ENCODE data around the gene TTC3. TPM values are rescaled to one million over a fixed set of nuclear protein-coding genes. Genes with fewer than 3 reads are reported as not detected.

The TTC3 gene
- total RNA-seq, 3 donors from 2014 or later, result 67.2 to 126 (median 98.1) TPM

DNA sequence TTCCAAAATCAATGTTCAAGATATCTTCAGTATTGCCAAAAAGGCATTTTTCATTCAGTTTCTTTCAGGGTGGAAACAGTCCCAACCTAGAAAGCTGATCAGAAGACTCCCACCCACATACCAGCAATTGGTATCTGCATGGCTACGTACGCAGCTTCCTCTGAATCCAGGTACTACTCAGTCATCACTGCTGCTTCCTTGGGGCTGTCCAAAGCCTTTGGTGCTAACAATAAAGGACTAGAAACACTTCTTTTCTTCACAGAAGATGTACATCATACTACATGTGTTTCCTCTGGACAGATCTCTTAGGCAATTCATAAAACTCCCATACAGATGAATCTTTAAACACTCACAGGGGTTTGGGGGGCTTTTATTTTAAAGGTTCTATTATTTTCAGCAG, 164.3 kb downstream of the TTC3 start:
- Histone ChIP-seq H3K9me3 (no peaks in the 10 kb centered on the region), H3K4me3 (no peak overlapping the region), H3K36me3 (ENCODE audit: low read depth) (no peaks in the 10 kb centered on the region), H3K4me1 (ENCODE audit: low read depth) (no peaks in the 10 kb centered on the region)
- ATAC-seq, result no peak
- no peak for DNase-seq
- TF ChIP-seq, protein P1, sequence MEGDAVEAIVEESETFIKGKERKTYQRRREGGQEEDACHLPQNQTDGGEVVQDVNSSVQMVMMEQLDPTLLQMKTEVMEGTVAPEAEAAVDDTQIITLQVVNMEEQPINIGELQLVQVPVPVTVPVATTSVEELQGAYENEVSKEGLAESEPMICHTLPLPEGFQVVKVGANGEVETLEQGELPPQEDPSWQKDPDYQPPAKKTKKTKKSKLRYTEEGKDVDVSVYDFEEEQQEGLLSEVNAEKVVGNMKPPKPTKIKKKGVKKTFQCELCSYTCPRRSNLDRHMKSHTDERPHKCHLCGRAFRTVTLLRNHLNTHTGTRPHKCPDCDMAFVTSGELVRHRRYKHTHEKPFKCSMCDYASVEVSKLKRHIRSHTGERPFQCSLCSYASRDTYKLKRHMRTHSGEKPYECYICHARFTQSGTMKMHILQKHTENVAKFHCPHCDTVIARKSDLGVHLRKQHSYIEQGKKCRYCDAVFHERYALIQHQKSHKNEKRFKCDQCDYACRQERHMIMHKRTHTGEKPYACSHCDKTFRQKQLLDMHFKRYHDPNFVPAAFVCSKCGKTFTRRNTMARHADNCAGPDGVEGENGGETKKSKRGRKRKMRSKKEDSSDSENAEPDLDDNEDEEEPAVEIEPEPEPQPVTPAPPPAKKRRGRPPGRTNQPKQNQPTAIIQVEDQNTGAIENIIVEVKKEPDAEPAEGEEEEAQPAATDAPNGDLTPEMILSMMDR (IDR thresholded peaks at IDR 0.05), result no peak
- intact Hi-C loops (cut with DNase I, micrococcal nuclease), result no loop called here

DNA sequence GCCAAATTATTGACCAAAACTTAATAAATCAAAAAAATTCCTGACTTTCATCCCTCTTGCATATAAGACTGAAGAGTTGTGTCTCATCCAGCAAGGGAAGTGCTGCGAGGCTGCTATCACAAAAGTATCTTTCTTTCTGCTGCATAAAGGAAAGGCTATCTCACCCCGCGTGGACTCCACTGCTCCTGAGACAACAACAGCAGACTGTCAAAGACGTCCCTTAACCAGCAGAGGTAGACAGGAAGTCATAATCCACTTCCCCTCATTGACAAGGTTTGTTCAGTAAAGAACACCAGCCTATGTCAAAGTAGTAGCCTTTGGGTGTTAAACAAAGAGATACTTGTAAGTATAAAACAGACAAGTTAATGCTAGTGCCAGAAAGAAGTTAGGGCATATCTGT, 164.7 kb downstream of the TTC3 start:
- intact Hi-C loops (cut with DNase I, micrococcal nuclease), result no loop called here
- Histone ChIP-seq H3K4me3 (no peak overlapping the region), H3K4me1 (ENCODE audit: low read depth) (no peaks in the 10 kb centered on the region), H3K36me3 (ENCODE audit: low read depth) (no peaks in the 10 kb centered on the region), H3K9me3 (no peaks in the 10 kb centered on the region)
- TF ChIP-seq, protein P1 (IDR thresholded peaks at IDR 0.05), result no peak
- ATAC-seq (no peak), DNase-seq (no peak)

DNA sequence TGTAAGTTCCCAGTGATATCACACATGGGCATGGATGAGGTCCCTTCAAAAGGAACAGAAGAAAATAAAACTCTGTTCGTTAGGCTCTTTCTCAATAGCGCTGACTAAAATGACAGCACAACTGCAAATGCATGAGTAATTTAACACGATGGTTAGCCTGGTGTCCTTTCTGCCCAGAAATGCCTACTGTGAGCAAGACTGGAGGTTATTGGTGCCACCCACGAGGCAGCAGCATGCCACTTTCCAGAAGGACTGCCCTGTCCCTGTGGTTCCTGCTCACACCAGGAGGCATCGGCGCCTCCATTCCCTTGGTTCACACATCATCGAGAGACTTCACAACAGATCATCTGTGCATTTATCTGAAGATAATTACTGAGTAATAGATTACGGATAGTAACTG, 167.9 kb downstream of the TTC3 start:
- ATAC-seq (no peak), DNase-seq (no peak)
- intact Hi-C loops (cut with DNase I, micrococcal nuclease), result no loop called here
- TF ChIP-seq, protein P1 (IDR thresholded peaks at IDR 0.05), result no peak
- H3K4me1 ChIP-seq (ENCODE audit: low read depth), result no peaks in the 10 kb centered on the region
- no peak overlapping the region for H3K4me3 ChIP-seq
- no peaks in the 10 kb centered on the region for H3K9me3 ChIP-seq
- no peaks in the 10 kb centered on the region for H3K36me3 ChIP-seq (ENCODE audit: low read depth)

DNA sequence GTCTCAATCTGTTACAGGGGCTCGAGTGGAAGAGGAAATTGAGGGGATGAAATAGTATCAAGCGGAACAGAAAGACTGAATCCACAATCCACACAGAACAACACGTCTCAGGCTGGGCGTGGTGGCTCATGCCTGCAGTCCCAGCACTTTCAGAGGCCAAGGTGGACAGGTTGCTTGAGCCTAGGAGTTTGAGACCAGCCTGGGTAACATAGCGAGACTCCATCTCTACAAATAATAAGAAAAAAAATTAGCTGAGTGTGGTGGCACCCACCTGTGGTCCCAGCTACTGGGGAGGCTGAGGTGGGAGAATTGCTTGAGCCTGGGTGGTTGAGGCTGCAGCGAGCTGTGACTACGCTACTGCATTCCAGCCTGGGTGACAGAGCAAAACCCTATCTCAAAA, 168.4 kb downstream of the TTC3 start:
- TF ChIP-seq, protein P1 (IDR thresholded peaks at IDR 0.05), result no peak
- H3K4me1 ChIP-seq (ENCODE audit: low read depth), result no peaks in the 10 kb centered on the region
- intact Hi-C loops (cut with DNase I, micrococcal nuclease), result no loop called here
- DNase-seq (no peak), ATAC-seq (no peak)
- H3K36me3 ChIP-seq (ENCODE audit: low read depth), result no peaks in the 10 kb centered on the region
- H3K4me3 ChIP-seq, result no peak overlapping the region
- H3K9me3 ChIP-seq, result no peaks in the 10 kb centered on the region

DNA sequence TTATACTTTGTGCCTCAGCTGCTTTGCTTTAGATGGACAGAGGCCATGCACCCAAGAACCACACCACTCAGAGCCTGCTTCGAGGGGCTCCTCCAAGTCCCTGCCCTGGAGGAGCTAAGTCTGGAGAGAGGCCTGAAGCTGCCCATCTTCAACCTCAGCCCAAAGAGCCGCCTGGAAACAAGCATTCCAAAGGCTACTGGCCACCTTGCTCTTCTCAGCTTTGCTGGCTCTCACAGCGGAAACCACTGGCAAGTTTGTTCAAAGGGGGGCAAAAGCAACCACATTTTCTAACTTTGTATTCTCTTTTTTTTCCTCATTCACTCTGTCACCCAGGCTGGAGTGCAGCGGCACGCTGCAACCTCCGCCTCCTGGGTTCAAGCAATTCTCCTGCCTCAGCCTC, 170.9 kb downstream of the TTC3 start:
- no peak for DNase-seq
- no peaks in the 10 kb centered on the region for H3K36me3 ChIP-seq (ENCODE audit: low read depth)
- TF ChIP-seq, protein P1 (IDR thresholded peaks at IDR 0.05), result no peak
- intact Hi-C loops (cut with DNase I, micrococcal nuclease), result no loop called here
- no peaks in the 10 kb centered on the region for H3K9me3 ChIP-seq
- H3K4me3 ChIP-seq, result no peak overlapping the region
- no peak for ATAC-seq
- H3K4me1 ChIP-seq (ENCODE audit: low read depth), result no peaks in the 10 kb centered on the region

DNA sequence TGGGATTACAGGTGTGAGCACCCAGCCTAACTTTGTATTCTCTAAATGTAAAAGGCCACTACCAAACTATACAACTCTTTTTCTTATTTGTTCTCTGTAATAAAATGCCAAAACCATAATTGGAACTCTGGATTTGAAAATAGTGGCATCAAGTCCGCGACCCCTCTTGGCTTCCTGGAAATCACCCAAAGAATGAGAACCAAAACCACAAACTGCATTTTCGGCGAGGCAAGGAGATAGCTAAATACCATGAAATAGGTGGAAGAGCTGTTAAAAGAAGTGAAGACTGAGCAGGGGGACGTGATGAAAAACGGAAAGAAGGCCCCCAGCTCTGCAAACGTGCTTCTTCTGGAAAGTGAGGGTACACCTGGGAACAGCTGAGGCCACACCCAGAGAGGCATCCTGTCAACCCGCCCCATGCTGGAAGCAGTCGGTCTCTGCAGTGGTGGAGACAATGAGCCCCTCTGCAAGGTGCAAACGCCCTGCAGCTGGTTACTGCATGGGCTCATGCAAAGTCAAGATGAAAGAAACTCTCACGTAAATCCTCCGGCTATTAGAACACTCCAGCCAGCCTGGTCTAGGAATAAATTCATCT, 171.5 kb downstream of the TTC3 start:
- no peaks in the 10 kb centered on the region for H3K36me3 ChIP-seq (ENCODE audit: low read depth)
- intact Hi-C loops (cut with DNase I, micrococcal nuclease), result no loop called here
- no peaks in the 10 kb centered on the region for H3K4me1 ChIP-seq (ENCODE audit: low read depth)
- H3K4me3 ChIP-seq, result no peak overlapping the region
- ATAC-seq (no peak), DNase-seq (no peak)
- TF ChIP-seq, protein P1 (IDR thresholded peaks at IDR 0.05), result no peak
- no peaks in the 10 kb centered on the region for H3K9me3 ChIP-seq

Data from mucosa of descending colon (tissue), 3 donors.